Suprapubic skin (tissue), 4 donors: ENCODE data around the gene SHROOM1.

Experiments used
- POLR2A ChIP-seq, 2 donors: fragments of 450-650 bp; IDR thresholded peaks; one replicate each; pipeline ENCODE4 v1.6.1; 2017; ENCODE audit warnings: antibody characterized with exemption in 2 of 2, mild to moderate bottlenecking in 2 of 2, moderate library complexity in 2 of 2
- POLR2AphosphoS5 ChIP-seq, 3 donors: sonication (generic); formaldehyde crosslinking; IDR thresholded peaks; one replicate each; pipeline ENCODE4 v1.6.1; 2017; ENCODE audit warnings: antibody characterized with exemption in 3 of 3
- TF ChIP-seq, protein P1 (sequence below), 2 donors: fragments of 200-600 bp in 1 of 2; fragments of 450-650 bp in 1 of 2; sonication (generic) in 1 of 2; IDR thresholded peaks; one replicate each; pipeline ENCODE4 v1.5.1; 2016 to 2019; ENCODE audit warnings: antibody characterized with exemption in 2 of 2, mild to moderate bottlenecking in 1 of 2, moderate library complexity in 1 of 2

DNA sequence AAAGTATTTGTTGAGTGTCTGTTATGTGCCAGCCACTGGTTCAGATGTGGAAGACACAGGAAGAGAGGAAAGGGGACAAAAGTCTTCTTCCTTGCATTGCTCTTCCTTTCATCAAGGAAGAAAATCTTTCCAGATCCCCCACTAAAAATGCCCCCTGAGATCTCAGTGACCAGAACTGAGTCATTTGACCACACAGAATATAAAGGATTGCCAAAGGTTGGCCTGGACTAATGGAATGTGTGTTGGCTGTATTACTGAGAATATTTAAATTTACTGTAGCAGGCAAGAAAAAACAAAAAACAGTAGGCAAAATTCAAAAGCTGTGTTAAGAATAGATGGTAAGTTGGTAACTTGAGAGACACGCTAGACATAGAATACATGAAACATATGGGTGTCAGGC is 43.4 kb downstream of the SHROOM1 start:
- TF ChIP-seq, protein P1, sequence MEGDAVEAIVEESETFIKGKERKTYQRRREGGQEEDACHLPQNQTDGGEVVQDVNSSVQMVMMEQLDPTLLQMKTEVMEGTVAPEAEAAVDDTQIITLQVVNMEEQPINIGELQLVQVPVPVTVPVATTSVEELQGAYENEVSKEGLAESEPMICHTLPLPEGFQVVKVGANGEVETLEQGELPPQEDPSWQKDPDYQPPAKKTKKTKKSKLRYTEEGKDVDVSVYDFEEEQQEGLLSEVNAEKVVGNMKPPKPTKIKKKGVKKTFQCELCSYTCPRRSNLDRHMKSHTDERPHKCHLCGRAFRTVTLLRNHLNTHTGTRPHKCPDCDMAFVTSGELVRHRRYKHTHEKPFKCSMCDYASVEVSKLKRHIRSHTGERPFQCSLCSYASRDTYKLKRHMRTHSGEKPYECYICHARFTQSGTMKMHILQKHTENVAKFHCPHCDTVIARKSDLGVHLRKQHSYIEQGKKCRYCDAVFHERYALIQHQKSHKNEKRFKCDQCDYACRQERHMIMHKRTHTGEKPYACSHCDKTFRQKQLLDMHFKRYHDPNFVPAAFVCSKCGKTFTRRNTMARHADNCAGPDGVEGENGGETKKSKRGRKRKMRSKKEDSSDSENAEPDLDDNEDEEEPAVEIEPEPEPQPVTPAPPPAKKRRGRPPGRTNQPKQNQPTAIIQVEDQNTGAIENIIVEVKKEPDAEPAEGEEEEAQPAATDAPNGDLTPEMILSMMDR (IDR thresholded peaks at IDR 0.05): no peak
- TF ChIP-seq POLR2A (IDR thresholded peaks at IDR 0.05) (no peak), POLR2AphosphoS5 (IDR thresholded peaks at IDR 0.05) (no peak)
